ENCODE results near the gene IL23A. TPM values are rescaled to one million over a fixed set of nuclear protein-coding genes. Genes with fewer than 3 reads are reported as not detected.

The IL23A gene
- total and polyA plus RNA-seq, 10 of the 15 experiments (the other 5 are each of a cell fraction or from before 2014, with no cell fraction given) = 3.3 to 11.1 (median 5.2) TPM

DNA sequence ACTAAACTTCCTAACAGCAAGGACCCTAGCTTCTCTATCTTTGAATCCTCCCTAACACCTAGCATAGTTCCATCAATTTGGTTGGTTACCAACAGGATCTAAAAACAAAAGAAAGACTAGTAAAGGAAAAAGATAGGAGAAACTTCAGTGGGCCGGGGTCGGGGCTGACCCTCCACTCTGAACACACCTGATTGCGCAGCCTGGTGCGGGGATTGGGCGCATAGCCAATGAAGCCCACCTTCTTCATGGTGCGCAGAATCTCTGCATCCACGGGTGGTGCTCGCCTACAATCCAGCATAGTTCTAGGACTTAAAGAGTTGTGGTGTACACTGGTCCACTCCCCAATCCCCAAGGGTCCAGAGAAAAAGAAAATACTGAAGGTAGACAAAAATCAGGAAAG is 12.6 kb upstream of the IL23A start:
- no peak overlapping the region for H3K9ac ChIP-seq (ENCODE audit: control insufficient read depth, insufficient read depth, low read length)
- WGBS (ENCODE audit: insufficient coverage, insufficient replicate concordance, low lambda C conversion rate, missing lambda C conversion rate) = 93% methylated on average over 8 of the region's 8 CpGs
- in situ Hi-C loops (cut with MboI) = no loop called here
- H3K4me2 ChIP-seq (ENCODE audit: control insufficient read depth, insufficient read depth) = no peak overlapping the region
- intact Hi-C loops (cut with micrococcal nuclease; ENCODE audit: unreplicated experiment) = no loop called here
- no peaks in the 10 kb centered on the region for H3K79me2 ChIP-seq (ENCODE audit: control insufficient read depth, insufficient read depth, low read length)
- H3K4me1 ChIP-seq (ENCODE audit: control insufficient read depth, insufficient read depth, low read length) = no peaks in the 10 kb centered on the region
- H3K27ac ChIP-seq (ENCODE audit: control insufficient read depth, insufficient read depth) = no peak overlapping the region
- H2AFZ ChIP-seq (ENCODE audit: control insufficient read depth, low read depth, low read length) = no peak overlapping the region
- no peak overlapping the region for H3K4me3 ChIP-seq
- POLR2A ChIA-PET = interaction anchor here (0.9 to 1.4 kb wide), 3 partner anchors 10 to 32 kb away, joined by 3 to 5 read pairs (median 3); partner anchors contain the start of gene CNPY2
- ATAC-seq (no peak), FAIRE-seq (no peak), DNase-seq (ENCODE audit: low read depth, low spot score) (no peak)
- CTCF ChIA-PET = interaction anchor here (2.5 kb wide), 1 partner anchor 138 kb away, joined by 6 read pairs; no protein-coding TSS in a partner anchor
- H3K27me3 ChIP-seq (replicated peaks in 1 of 2; ENCODE audit: control insufficient read depth in 2 of 2, insufficient read depth in 2 of 2, low read length in 1 of 2) = no peaks in the 10 kb centered on the region
- H3K9me3 ChIP-seq (replicated peaks; ENCODE audit: control insufficient read depth, insufficient read depth, low read length) = no peaks in the 10 kb centered on the region
- H4K20me1 ChIP-seq (ENCODE audit: control insufficient read depth, insufficient read depth) = no peaks in the 10 kb centered on the region
- BruUV-seq (replicated peaks) = no TSS peak
- RAD21 ChIA-PET (ENCODE audit: unreplicated experiment) = no interaction called here
- TF ChIP-seq, protein P1, sequence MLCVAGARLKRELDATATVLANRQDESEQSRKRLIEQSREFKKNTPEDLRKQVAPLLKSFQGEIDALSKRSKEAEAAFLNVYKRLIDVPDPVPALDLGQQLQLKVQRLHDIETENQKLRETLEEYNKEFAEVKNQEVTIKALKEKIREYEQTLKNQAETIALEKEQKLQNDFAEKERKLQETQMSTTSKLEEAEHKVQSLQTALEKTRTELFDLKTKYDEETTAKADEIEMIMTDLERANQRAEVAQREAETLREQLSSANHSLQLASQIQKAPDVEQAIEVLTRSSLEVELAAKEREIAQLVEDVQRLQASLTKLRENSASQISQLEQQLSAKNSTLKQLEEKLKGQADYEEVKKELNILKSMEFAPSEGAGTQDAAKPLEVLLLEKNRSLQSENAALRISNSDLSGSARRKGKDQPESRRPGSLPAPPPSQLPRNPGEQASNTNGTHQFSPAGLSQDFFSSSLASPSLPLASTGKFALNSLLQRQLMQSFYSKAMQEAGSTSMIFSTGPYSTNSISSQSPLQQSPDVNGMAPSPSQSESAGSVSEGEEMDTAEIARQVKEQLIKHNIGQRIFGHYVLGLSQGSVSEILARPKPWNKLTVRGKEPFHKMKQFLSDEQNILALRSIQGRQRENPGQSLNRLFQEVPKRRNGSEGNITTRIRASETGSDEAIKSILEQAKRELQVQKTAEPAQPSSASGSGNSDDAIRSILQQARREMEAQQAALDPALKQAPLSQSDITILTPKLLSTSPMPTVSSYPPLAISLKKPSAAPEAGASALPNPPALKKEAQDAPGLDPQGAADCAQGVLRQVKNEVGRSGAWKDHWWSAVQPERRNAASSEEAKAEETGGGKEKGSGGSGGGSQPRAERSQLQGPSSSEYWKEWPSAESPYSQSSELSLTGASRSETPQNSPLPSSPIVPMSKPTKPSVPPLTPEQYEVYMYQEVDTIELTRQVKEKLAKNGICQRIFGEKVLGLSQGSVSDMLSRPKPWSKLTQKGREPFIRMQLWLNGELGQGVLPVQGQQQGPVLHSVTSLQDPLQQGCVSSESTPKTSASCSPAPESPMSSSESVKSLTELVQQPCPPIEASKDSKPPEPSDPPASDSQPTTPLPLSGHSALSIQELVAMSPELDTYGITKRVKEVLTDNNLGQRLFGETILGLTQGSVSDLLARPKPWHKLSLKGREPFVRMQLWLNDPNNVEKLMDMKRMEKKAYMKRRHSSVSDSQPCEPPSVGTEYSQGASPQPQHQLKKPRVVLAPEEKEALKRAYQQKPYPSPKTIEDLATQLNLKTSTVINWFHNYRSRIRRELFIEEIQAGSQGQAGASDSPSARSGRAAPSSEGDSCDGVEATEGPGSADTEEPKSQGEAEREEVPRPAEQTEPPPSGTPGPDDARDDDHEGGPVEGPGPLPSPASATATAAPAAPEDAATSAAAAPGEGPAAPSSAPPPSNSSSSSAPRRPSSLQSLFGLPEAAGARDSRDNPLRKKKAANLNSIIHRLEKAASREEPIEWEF (IDR thresholded peaks at IDR 0.05; ENCODE audit: insufficient replicate concordance, low read depth, low read length) = no peak
- peaks cover 0 to 16% of the 10 kb centered on the region in 2 experiments; a peak in 3 of 4 replicates for H3K36me3 ChIP-seq (ENCODE audit: control insufficient read depth in 2 of 2, insufficient read depth in 2 of 2, low read length in 1 of 2)
- SMC1A ChIA-PET (ENCODE audit: uncharacterized antibody, unreplicated experiment) = interaction anchor here (0.7 to 1.5 kb wide), 2 partner anchors 9 to 137 kb away, joined by 3 to 4 read pairs; no protein-coding TSS in a partner anchor
